Dermis microvascular lymphatic vessel endothelial cell (primary cell): Measurements from ENCODE around the gene ETV1. TPM values are rescaled to one million over a fixed set of nuclear protein-coding genes. Genes with fewer than 3 reads are reported as not detected.

ENCODE experiments used
- DNase-seq, 2 donors: peaks; one replicate each; pipeline versions ENCODE4 v3.0.0 to v3.0.0-alpha.2; 2010; ENCODE audit warnings: low read depth in 2 of 2
- total RNA-seq: library from RNA; depleted of rRNA; stranded (reverse); fragments of >200 nt; gene quantifications from 2 replicates; pipeline ENCODE4 v1.2.1, GENCODE V29; 2014

Gene ETV1
- total RNA-seq, 1 donor from 2014 or later, result 10.0 TPM

GRCh38 chr7:13987395-13987794 lies 2.1 kb downstream of the ETV1 start:
- DNase-seq, result peak in 1 of 2 donors; percentile 2

- DNase-seq, result no peak
These were observed 3.3 kb downstream of the ETV1 start for GRCh38 chr7:13986208-13986607.

GRCh38 chr7:13984831-13985685 lies 4.4 kb downstream of the ETV1 start:
- DNase-seq, result no peak

- DNase-seq, result no peak
These were observed 5.4 kb downstream of the ETV1 start for GRCh38 chr7:13984061-13984460.

GRCh38 chr7:13982940-13983677 lies 6.4 kb downstream of the ETV1 start:
- DNase-seq, result no peak

- peak in 1 of 2 donors; percentile 84 for DNase-seq
These were observed 8.4 kb downstream of the ETV1 start for GRCh38 chr7:13981070-13981469.

- DNase-seq, result peak in 1 of 2 donors; percentile 3
These were observed 9.0 kb downstream of the ETV1 start for GRCh38 chr7:13980474-13980873.

- peak in 1 of 2 donors; percentile 27 for DNase-seq
These were observed 9.6 kb downstream of the ETV1 start for GRCh38 chr7:13979671-13980435.

- no peak for DNase-seq
These were observed 12.9 kb downstream of the ETV1 start for GRCh38 chr7:13976594-13976993.

GRCh38 chr7:13965077-13965476 lies 24.4 kb downstream of the ETV1 start:
- no peak for DNase-seq

- DNase-seq, result no peak
These were observed 25.5 kb downstream of the ETV1 start for GRCh38 chr7:13963925-13964324.

- DNase-seq, result no peak
These were observed 34.0 kb downstream of the ETV1 start for GRCh38 chr7:13955494-13955893.

GRCh38 chr7:13953368-13953767 lies 36.1 kb downstream of the ETV1 start:
- no peak for DNase-seq

- DNase-seq, result no peak
These were observed 36.5 kb downstream of the ETV1 start for GRCh38 chr7:13952921-13953320.

- no peak for DNase-seq
These were observed 39.5 kb downstream of the ETV1 start for GRCh38 chr7:13949939-13950338.

GRCh38 chr7:13949445-13949844 lies 40.0 kb downstream of the ETV1 start:
- no peak for DNase-seq

- no peak for DNase-seq
These were observed 41.3 kb downstream of the ETV1 start for GRCh38 chr7:13948019-13948801.

GRCh38 chr7:13947535-13947934 lies 41.9 kb downstream of the ETV1 start:
- DNase-seq, result no peak

- DNase-seq, result no peak
These were observed 43.3 kb downstream of the ETV1 start for GRCh38 chr7:13946181-13946580.

GRCh38 chr7:13945670-13946069 lies 43.8 kb downstream of the ETV1 start:
- DNase-seq, result no peak

GRCh38 chr7:13933536-13933935 lies 55.9 kb downstream of the ETV1 start:
- DNase-seq, result no peak
